ENCODE results near the gene PKHD1. TPM values are rescaled to one million over a fixed set of nuclear protein-coding genes. Genes with fewer than 3 reads are reported as not detected.

PKHD1 gene
- total RNA-seq, 6 experiments from 2014 or later = 1.2 to 3.0 (median 2.3) TPM

- ATAC-seq (no peak), DNase-seq (no peak)
- H3K4me1 ChIP-seq = no peaks in the 10 kb centered on the region
- 71% methylated on average over 1 of the region's 1 CpG for WGBS (ENCODE audit: insufficient coverage, low coverage, low lambda C conversion rate, missing lambda C conversion rate)
- H3K36me3 ChIP-seq = no peaks in the 10 kb centered on the region
- intact Hi-C loops (cut with DNase I) = no loop called here
- H3K27ac ChIP-seq = no peak overlapping the region
- TF ChIP-seq POLR2A (IDR thresholded peaks at IDR 0.05) (no peak), CTCF (IDR thresholded peaks at IDR 0.05) (no peak)
- H3K4me3 ChIP-seq = no peak overlapping the region
- H3K27me3 ChIP-seq = no peaks in the 10 kb centered on the region
- no peaks in the 10 kb centered on the region for H3K9me3 ChIP-seq
Measured at GRCh38 chr6:51813904-51814303, 273.5 kb downstream of the PKHD1 start.

GRCh38 chr6:51812231-51812630 is 275.2 kb downstream of the PKHD1 start:
- no peak overlapping the region for H3K4me3 ChIP-seq
- no peaks in the 10 kb centered on the region for H3K9me3 ChIP-seq
- TF ChIP-seq CTCF (IDR thresholded peaks at IDR 0.05) (no peak), POLR2A (IDR thresholded peaks at IDR 0.05) (no peak)
- no peaks in the 10 kb centered on the region for H3K4me1 ChIP-seq
- no peak overlapping the region for H3K27ac ChIP-seq
- no peaks in the 10 kb centered on the region for H3K27me3 ChIP-seq
- WGBS (ENCODE audit: insufficient coverage, low coverage, low lambda C conversion rate, missing lambda C conversion rate) = 67% methylated on average over 1 of the region's 1 CpG
- no peak for ATAC-seq
- H3K36me3 ChIP-seq = no peaks in the 10 kb centered on the region
- intact Hi-C loops (cut with DNase I) = no loop called here
- no peak for DNase-seq

GRCh38 chr6:51805517-51805916 is 281.9 kb downstream of the PKHD1 start:
- no peaks in the 10 kb centered on the region for H3K36me3 ChIP-seq
- H3K27me3 ChIP-seq = no peaks in the 10 kb centered on the region
- intact Hi-C loops (cut with DNase I) = no loop called here
- no peak overlapping the region for H3K27ac ChIP-seq
- WGBS (ENCODE audit: insufficient coverage, low coverage, low lambda C conversion rate, missing lambda C conversion rate) = 60% methylated on average over 1 of the region's 1 CpG
- ATAC-seq (no peak), DNase-seq (no peak)
- H3K9me3 ChIP-seq = no peaks in the 10 kb centered on the region
- no peaks in the 10 kb centered on the region for H3K4me1 ChIP-seq
- TF ChIP-seq CTCF (IDR thresholded peaks at IDR 0.05) = no peak
- no peak for TF ChIP-seq POLR2A (IDR thresholded peaks at IDR 0.05)
- no peak overlapping the region for H3K4me3 ChIP-seq

GRCh38 chr6:51800603-51801002 is 286.8 kb downstream of the PKHD1 start:
- intact Hi-C loops (cut with DNase I) = no loop called here
- ATAC-seq (no peak), DNase-seq (no peak)
- Histone ChIP-seq H3K27ac (no peak overlapping the region), H3K4me1 (no peaks in the 10 kb centered on the region), H3K27me3 (no peaks in the 10 kb centered on the region), H3K9me3 (no peaks in the 10 kb centered on the region), H3K4me3 (no peak overlapping the region), H3K36me3 (no peaks in the 10 kb centered on the region)
- no peak for TF ChIP-seq POLR2A (IDR thresholded peaks at IDR 0.05)
- no peak for TF ChIP-seq CTCF (IDR thresholded peaks at IDR 0.05)

GRCh38 chr6:51793393-51793792 is 294.0 kb downstream of the PKHD1 start:
- TF ChIP-seq CTCF (IDR thresholded peaks at IDR 0.05) (no peak), POLR2A (IDR thresholded peaks at IDR 0.05) (no peak)
- ATAC-seq (no peak), DNase-seq (no peak)
- Histone ChIP-seq H3K27me3 (no peaks in the 10 kb centered on the region), H3K9me3 (no peaks in the 10 kb centered on the region), H3K4me1 (peaks cover 0 to 3% (median 0%) of the 10 kb centered on the region in 4 donors), H3K4me3 (no peak overlapping the region), H3K36me3 (no peaks in the 10 kb centered on the region), H3K27ac (no peak overlapping the region)
- intact Hi-C loops (cut with DNase I) = no loop called here
- 81% methylated on average over 3 of the region's 3 CpGs for WGBS (ENCODE audit: insufficient coverage, low coverage, low lambda C conversion rate, missing lambda C conversion rate)
